Measurements from ENCODE around the gene MT1E.
"Not testable (repeated sequence)": the region's sequence is repeated elsewhere in the genome, so short reads cannot be mapped to it uniquely, and the experiment has no call there.

MT1E gene

DNA sequence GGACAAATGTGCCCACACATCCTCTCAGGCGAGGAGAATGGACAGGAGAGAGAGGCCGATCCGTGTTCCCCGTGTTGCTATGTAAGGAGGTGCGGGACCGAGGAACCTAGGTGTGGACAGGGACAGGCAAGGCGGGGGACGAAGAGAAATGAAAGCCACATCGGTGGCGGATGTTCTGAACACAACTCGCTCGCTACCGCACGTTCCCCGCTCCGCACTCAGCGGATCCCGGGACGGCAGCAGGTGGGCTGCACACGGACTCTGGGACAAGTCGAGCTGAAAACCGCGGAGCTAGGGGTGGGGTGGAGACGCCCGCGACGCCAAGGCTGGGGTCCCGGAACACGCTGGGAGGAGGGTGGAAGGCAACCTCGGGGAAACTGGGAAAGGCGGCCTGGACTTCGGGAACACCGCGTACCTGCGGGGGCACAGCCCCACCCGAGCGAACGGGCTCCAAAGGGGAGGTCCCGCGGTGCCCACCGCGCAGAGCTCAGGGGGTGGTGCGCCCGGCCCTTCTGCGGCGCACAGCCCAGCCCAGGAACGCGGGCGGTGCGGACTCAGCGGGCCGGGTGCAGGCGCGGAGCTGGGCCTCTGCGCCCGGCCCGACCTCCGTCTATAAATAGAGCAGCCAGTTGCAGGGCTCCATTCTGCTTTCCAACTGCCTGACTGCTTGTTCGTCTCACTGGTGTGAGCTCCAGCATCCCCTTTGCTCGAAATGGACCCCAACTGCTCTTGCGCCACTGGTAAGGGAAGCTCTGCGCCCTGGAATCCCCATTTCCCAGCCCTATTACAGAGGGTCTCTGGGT, at the start of gene MT1E:
TSS of gene MT1E (plus strand) at position 642 of the 803 bp plus-strand sequence. CDS start at position 713, 71 bp downstream.
- DNase-seq = peak; percentile 24 to 25

DNA sequence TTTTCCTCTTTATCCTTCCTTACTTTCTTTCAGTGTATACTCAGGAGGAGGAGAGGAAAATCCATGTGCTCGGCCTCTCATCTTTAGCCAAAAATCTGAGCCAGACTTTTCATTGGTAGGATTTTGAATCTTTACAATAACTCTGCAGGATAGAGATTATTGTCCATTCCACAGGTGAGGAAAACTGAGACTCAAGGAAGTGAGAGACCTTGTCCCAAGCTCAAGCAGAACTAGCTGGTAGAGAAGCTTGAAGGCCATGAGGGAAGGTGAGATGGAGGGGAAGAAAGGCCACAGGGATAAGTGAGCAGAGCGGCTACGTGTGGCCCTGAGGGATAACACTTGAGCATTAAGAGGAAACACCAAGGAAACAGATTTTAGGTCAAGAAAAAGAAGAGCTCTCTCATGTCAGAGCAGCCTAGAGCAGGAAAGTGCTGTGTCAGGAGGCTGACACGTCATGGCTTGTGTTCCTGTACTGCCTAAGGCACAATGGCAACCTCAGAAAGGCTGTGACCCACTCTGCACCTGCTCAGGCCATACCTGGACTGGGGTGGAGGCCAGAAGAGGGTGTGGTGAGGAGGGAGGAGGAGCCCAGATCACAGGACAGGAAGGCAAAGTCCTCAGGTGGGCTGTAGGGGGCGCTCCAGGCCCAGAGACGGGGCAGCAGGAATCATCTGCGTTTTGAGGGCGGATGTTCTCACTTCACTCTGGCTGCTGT, 48.8 kb upstream of the MT1E start:
- peak; percentile 86 to 89 for DNase-seq

DNA sequence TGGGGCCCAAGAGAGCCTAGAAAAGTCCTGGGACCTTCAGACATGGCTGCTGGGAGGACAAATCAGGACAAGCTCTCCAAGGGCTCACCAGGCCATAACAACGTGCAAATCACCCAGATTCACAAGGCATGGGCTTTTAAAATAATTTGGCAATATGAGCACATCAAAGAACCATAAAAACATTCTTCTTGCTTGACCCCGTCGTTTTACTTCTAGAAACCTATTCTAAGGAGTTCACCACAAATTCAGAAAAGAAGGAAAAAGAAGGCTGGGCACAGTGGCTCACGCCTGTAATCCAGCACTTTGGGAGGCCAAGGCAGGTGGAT, 48.3 kb upstream of the MT1E start:
- DNase-seq = no peak

DNA sequence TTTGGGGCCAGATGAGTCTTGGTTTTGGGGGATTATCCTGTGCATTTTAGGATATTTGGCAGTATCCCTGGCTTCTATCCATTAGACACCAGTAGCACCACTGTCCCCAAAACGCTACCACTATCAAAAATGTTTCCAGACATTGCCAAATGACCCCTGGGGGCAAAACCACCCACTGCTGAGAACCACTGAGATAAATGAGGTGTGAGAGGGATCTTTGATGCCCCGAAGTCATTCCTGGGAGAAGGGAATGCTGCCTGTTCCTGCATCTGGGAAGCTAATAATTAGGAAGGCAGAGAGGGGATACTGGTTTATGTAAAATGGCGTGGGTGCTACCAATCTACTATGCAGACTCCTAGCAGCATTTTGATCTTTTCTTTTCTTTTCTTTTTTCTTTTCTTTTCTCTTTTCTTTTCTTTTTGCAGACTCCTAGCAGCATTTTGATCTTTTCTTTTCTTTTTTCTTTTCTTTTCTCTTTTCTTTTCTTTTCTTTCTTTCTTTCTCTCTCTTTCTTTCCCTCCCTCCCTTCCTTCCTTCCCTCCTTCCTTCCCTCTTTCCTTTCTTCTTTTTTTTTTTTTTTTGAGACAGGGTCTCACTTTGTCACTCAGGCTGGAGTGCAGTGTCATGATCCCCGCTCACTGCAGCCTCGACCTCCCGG, 45.1 kb upstream of the MT1E start:
- DNase-seq = no peak

DNA sequence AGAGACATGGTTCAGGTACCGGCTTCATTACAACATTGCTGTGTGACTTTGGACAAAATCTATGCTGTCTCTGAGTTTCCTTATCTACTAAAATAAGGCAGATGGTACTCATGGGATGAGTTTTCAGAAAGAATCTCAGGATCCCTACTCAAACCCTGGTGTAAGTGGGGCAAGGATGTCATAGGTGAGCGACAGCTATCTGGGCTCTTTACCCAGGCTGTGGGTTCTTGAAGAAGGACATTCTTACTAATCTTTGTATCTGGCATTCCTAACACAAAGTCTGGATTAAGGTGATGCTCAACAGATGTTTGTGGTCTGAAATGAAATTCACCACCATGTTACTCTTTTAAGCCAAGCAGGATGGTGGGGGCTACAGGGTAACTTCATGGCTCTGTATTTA, 42.7 kb upstream of the MT1E start:
- DNase-seq = not testable (repeated sequence)

DNA sequence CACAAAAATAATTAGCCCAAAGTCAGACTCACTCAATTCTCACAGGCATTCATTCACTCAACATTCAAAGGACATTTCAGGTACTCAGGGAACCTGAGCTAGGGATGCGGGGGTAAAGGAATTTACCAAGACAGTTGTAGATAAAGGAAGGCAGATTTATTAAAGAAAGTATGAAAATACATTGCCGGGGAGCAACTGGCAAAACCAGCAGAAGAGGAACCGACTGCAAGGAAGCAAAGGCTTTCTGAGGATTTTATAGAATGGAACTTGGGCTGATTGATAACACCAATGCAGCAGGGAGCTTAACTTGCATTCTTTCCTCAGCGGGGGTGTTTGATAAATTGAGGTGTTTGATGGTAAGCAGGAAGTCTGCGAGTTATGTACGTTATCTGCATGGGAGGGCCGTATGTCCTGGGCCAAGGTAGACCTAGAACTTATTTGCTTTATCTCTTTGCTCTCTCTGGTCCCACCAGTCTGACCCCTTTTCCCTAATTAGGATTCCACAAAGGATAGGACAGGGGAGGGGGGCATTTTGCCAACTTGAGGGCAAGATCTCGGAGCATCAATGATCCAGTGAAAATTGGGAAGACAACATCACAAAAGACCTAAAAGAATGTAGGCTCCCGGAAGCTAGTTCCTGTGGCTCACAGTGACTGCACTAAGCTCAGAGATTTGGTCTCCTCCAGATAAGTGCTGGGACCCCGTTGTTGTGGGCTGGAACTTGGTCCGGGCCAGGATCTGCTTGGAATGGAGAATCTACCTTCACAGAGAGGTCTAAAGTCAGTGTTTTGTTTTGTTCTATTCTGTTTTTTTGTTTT, 42.0 kb upstream of the MT1E start:
- no peak for DNase-seq

DNA sequence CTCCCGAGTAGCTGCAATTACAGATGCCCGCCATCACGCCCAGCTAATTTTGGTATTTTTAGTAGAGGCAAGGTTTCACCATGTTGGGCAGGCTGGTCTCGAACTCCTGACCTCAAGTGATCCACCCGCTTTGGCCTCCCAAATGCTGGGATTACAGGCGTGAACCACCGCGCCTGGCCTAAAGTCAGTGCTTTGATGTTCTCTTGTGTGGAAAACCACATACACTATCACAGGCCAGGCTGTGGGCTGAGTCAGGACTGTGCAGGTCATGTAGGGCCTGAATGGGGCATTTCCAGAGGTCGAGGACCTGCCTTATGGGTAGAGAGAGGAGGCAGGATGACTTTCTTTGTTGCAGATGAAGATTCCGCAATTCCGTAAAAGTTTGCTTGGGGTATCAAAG, 41.3 kb upstream of the MT1E start:
- no peak for DNase-seq

DNA sequence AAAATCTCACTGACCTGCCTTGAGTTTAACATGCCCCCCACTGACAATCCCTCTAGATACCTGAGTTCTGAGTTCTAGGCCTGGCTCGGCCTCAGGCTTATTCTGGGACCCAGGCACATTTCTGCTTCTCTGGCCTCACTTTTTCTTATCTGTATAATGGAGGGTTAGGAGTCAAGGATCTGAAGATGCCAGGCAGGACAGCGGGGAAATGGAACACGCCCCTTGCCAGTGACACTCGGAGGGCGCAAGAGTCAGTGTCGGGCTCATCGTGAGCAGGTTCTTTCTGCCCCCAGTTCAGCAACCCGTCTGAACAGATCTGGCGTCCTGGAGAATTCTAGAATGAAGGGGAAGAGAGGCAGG, 36.8 kb upstream of the MT1E start:
- no peak for DNase-seq

DNA sequence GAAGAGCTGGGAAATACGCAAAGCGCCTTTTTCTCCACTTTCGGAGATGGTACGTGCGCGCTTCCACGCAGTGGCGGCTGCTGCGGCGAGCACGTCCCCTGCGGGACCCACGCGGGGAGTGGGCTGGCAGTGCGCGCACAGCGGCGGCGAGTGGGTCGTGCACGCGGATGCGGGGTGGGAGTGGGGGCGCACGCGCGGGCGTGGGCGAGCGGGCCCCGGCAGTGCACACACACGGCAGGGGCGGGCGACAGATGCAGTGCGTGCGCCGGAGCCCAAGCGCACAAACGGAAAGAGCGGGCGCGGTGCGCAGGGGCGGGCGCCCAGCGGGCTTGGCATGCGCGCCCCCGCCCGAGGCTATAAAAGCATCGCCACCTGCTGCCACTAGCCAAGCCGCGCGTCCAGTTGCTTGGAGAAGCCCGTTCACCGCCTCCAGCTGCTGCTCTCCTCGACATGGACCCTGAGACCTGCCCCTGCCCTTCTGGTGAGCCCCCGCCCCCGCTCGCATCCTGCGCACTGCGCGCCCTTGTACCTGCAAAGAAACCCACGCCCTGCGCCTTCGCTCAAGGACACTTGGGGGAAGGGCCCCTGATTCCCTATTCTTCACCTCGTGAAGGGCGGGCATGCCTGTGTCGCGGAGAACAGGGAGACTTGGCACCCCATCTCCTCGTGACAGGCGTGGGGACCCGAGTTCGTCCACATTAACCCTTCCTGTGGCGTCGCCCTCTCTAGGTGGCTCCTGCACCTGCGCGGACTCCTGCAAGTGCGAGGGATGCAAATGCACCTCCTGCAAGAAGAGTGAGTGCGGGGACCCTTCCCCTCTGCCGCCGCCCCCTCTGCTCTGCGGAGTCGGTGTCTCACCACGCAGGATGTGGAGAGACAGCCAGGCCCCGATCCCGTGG, 36.2 kb upstream of the MT1E start, which contains the start of gene MT3:
TSS of gene MT3 (plus strand) at position 388 of the 899 bp plus-strand sequence. CDS start at position 451, 63 bp downstream.
- DNase-seq = no peak

DNA sequence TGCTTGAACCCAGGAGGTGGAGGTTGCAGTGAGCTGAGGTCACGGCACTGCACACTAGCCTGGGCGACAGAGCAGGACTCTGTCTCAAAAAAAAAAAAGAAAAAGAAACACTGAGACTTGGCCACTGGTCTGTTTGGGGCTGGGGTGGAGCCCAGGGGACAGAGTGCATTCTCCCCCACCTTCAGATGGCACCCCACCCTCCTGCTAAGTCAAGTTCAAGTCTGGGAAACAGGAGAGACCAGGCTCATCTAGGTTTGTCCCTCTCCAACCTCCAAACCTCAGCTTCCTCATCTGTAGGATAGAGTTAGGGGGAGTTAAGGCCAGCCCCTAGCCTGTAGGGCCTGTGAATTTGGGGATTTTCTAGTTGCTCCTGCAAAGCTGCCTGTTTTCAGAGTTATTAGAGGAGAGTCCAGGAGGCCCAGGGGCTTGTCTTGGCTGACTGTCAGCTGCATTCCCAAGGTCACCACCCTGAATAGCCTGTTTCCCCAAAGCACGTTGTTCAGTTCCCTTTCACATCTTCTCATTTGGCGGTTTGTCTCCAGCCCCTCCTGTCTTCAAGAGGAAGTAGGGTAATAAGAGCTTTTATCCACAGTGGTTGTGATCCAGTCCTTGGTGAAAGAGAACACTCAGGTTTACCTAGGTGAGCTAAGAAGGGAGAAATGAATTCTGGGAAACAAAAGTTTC, 34.1 kb upstream of the MT1E start:
- DNase-seq = no peak

DNA sequence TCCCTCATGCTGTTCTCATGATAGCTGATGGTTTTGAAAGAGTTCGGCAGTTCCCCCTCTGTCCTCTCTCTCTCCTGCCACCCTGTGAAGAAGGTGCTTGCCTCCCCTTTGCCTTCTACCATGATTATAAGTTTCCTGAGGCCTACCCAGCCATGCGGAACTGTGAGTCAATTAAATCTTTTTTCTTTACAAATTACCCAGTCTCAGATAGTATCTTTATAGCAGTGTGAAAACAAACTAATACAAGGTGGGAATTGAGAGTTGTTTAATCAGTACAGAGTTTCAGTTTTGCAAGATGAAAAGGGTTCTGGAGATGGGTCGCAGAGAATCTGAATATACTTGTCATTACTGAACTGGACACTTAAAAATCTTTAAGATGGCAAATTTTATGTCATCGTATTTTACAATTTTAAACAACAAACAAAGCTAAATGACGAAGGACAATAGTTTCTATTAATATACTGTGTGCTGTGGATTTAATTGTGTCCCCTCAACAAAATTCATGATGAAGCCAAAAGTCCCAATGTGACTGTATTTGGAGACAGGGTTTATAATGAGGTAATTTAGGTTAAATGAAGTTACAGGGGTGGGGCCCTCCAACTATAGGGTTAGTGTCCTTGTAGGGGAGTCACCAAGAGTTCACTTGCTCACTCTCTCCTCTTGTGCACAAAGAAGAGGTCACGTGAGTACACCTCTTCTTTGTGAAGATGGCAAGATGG, 31.8 kb upstream of the MT1E start:
- no peak for DNase-seq

DNA sequence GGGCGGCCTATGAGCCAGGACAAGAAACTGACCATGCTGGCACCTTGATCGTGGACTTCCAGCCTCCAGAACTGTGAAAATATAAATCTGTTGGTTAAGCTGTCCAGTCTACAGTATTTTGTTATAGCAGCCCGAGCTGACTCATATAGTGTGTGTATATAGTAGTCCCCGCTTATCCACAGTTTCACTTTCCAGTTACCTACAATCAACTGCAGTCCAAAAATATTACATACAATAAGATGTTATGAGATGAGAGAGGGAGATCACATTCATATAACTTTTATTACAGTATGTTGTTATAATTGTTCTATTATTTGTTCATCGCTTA, 31.3 kb upstream of the MT1E start:
- DNase-seq = no peak

DNA sequence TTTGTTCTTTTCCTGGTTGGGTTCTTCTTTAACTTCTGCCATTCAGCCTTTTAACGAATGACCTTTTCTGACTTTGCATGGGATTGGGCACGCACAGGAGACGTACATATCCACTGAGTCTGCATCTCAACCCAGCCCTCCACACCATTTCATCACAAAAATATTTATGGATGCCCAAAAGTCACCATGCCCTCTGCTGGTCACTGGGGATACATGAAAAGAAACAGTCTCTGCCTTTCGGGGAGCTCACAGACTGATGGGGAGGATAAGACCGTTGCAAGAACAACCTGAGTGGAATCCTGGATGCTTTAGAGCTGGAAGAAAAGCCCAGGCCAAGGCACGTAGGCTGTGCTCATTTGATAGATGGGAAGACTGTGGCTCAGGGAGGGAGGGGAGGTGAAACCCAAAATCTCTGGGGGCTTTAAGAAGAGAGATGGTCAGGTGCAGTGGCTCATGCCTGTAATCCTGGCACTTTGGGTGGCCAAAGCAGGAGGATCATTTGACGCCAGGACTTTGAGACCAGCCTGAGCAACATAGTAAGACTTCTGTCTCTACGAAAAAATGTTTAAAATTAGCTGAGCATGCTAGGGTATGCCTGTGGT, 25.1 kb upstream of the MT1E start:
- DNase-seq = peak; percentile 28 to 56

DNA sequence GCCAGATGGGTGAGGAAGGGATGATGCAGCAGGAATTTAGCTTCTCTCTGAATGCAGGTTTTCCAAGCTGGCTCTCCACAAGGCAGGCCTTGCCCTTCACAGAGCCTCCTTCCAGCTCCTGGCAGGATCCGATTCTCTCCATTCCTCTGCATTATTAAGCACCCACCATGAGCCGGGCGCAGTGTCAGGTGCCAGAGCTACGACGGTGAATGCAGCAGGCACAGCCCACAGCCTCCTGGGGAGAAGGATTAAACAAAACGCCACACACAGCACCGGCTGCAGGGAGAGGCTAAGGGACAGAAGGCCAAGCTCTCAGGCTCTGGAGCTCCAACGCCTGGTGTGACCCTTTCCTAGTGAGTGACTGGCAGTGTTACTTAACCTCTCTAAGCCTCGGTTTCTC, 24.3 kb upstream of the MT1E start:
- DNase-seq = no peak

DNA sequence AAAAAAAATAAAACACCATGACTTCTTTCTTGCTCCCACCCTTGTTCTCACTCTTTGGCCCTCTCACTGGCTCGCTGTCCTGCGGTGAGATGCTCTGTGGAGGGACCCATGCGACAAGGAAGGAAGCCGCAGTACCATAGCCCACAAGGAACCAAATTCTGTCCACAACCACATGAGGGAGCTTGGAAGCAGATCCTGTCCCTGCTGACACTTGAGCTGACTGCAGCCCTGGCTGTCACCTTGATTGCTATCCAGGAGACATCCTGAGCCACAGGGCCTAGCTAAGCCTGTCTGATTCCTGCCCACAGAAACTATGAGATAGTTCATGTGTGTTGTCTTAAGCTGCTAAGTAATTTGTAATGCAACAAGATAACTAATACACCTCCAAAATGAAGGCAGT, 22.0 kb upstream of the MT1E start:
- peak; percentile 24 to 33 for DNase-seq

DNA sequence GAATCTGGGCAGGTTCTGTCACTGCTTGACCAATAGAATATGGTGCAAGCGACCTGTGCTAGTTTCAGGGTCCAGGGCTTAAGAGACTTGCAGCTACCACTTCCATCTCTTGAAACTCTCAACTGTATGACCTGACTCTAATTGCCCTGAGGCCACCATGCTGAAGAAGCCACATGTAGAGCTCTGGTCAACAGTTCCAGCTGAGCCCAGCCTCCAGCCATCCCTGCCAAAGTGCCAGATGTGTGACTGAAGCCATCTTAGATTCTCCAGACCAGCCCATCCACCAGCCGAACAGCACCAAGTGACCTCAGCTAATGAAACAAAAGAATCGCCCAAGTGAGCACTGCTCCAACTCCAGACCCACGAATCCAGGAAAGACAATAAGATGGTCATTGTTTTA, 20.6 kb upstream of the MT1E start:
- no peak for DNase-seq

DNA sequence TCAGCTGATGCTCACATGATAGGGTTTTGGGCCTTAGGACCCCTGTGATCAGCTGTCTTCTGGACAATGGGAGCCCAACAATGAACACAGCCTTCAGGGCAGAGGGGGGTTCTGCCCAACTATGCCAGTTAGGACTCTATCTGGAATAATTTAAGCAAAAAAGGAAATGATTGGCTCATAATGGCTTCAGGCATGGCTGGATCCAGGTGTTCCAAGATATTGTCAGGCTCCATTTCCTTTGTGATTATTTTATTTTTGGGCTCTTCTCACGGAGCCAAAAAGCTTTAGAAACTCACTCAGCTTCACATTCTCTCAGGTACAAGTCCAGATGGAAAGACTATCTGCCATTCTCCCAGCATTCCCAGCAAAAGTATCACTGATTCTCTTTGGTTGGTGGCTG, 20.1 kb upstream of the MT1E start:
- DNase-seq = no peak

DNA sequence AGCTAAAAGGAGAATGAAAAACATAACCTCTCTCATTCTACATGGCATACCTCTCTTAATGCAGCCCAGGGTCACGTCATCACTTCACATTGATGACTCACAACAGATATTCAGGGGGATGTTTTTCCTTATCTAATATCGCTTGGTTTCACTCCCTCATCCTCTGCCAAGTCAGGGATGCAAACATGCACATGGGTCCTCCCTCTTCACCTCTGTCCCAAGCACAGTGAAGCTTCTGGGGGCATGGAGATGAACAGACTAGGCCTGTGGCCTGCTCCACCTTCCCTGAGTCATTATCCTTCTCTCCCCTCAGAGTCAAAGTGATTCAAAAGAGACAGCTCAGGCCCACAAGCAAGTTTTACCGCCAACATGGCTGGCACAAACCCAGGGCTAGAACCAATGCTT, 19.5 kb upstream of the MT1E start:
- DNase-seq = no peak

DNA sequence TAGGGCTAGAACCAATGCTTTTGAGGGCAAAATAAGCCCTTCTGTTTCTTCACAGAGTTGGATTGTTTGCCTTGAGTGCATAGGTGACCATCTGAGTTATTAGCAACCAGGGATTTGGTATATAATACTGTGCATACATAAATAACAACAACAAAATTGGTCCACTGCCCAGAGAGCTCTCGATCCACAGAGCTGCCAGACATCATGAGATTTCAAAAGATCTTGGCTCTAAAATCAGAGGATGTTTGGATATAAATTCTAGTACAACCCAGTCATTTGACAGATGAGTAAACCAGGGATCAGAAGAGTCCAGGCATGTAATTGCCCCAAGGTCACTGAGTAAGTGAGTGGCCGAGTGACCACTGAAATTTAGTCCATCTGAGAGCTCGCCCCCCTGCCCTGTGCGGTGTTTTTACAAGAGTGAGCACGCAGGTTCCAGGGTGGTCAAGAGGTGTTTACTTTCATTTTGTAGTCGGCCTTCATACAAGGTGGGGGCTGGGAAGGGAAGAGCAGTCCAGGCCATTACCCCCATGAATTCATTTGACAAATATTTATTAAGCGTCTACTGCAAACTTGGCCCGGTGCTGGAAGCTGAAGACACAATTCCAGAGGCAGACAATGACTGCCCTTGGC, 19.0 kb upstream of the MT1E start:
- no peak for DNase-seq

DNA sequence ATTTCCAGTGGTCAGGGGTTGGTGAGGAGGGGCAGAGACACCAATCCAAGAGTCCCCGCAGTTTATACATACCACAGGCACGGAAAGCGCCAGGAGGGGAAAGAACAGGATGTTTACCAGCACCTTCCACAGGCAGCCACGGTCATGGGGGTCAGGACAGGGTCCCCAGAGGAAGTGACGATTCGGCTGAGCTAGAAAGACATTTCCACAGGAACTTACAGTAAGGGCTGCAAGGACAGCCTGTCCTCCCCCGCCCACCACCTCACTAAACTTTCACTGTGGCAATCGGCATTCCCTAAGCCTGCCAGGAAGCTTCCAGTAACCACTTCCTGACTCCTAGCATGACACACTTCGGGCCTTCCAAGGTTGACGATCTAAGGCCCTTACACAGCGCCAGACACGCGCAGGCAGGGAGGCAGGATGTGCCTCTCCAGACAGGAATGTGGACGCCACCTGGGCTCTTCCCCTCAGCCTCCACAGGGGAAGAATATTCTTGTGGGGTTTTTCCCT, 18.4 kb upstream of the MT1E start:
- DNase-seq = no peak
